ENCODE measurements around the gene GPR153.
"Not testable (repeated sequence)": the region's sequence is repeated elsewhere in the genome, so short reads cannot be mapped to it uniquely, and the experiment has no call there.

GPR153 gene

DNA sequence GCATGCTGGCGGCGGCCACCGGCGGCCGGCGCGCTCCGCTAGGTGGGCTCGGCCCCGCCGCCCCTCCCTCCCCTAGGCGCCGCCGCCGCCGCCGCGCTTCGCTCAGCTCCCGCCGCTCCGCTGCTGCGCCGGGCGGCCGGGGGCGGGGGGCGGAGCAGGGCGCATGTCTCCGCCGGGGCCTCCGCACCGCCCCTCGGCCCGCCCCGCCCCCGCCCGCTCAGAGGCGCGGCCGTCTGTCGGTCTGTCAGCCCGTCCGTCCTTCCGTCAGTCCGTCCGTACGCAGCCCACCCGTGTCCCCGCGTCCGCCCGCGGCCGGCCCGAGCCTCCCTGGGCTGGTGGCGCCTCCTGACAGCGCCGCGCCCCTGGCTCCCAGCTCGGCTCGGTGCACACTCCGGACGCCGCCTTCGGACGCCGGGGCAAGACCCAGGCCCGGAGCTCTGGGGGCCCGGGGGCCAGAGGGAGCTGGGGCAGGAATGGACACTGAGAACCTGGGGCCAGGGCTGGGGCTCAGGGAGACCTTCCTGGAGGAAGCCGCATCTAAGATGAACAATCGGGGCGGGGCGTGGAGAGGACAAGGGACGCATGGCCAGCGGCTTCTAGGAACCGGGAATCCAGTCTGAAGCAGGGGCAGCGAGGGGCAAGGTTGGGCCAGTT lies at the start of gene GPR153:
TSS of gene GPR153 (minus strand) at position 138 of the 654 bp plus-strand sequence. CDS start 6,193 bp downstream, outside the sequence.
- peak in 1 of 2 donors; percentile 34 for DNase-seq

DNA sequence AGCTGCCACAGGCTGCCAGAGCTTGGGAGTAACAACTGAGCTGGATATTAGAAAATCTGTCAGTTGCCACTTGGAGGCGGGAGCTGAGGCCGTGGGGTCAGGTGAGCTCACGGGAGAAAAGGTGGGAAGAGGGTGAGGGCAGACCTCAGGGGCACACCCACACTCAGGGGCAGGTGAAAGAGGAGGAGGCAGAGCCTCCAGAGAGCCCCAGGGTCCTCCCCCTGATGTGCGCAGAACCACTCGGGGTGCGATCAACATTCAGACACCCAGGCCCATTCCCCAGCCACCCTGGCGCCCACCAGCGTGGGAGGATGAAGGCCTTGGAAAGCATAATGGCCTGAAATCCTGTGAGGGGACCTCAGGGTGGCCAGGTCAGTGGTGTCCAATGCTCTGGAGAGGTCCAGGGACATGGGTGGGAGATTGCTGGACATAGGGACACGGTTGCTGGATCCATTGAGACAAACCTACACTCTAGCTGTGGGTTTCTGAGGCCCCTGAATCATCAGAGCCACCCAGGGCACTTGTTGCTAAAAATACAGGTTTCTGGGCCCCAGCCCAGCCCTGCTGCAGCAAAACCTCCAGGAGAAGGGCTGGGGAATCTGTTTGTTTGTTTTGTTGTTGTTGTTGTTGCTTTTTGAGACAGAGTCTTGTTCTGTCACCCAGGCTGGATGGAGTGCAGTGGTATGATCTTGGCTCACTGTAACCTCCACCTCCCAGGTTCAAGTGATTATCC lies 49.4 kb upstream of the GPR153 start:
- DNase-seq: no peak

DNA sequence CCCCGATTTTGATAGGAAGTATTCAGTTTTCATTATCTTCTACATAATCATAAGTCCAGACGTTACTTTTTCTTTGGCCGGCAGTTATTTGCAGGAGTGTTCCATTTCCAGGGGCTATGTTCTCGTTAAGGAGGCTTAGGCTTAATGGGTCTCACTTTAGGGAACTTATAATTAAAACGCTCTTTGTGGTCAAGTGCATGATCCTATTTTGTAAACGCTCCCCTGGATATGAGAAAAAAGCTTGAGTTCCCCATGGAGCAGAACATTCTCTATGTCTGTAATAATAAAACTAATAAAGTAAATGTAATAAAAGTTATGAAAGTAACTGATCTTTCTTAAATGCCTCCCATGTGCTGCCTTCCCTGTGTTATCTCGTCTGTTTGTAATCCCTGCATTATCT lies 48.7 kb upstream of the GPR153 start:
- no peak for DNase-seq

DNA sequence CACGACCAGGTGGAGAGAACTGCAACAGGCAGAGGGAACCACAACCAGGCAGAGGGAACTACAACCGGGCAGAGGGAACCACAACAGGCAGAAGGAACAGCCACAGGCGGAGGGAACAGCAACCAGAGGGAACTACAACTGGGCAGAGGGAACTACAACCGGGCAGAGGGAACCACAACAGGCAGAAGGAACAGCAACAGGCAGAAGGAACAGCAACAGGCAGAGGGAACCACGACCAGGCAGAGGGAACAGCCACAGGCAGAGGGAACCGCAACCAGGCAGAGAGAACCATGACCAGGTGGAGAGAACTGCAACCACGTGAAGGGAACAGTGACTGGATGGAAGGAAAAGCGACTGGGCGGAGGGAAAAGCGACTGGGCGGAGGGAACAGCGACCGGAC lies 47.6 kb upstream of the GPR153 start:
- no peak for DNase-seq

DNA sequence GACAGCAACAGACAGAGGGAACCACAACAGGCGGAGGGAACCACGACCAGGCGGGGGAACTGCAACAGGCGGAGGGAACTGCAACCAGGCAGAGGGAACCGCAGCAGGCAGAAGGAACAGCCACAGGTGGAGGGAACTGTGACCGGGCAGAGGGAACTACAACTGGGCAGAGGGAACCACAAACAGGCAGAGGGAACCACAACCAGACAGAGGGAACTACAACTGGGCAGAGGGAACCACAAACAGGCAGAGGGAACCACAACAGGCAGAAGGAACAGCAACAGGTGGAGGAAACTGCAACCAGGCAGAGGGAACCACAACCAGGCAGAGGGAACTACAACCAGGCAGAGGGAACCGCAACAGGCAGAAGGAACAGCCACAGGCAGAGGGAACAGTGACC lies 46.8 kb upstream of the GPR153 start:
- DNase-seq: not testable (repeated sequence)

DNA sequence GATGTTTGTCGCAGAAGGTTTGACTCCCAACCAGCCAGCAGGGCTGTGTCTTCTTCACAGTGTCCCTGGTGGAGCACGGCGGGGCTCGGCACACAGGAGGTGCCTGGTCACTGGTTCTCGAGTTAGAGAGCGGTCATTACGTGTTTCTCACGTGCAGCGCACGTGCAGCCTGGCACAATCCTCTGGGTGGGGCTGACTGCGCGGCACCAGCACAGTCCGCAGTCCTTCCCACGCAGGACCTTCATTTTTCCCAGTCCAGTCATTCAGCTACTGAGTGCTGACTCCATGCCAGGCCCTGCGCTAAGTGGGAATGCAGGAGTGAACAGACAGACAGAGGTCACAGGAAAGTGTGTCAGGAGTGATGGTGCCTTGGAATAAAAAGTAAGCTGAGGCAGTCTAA lies 46.2 kb upstream of the GPR153 start:
- no peak for DNase-seq

DNA sequence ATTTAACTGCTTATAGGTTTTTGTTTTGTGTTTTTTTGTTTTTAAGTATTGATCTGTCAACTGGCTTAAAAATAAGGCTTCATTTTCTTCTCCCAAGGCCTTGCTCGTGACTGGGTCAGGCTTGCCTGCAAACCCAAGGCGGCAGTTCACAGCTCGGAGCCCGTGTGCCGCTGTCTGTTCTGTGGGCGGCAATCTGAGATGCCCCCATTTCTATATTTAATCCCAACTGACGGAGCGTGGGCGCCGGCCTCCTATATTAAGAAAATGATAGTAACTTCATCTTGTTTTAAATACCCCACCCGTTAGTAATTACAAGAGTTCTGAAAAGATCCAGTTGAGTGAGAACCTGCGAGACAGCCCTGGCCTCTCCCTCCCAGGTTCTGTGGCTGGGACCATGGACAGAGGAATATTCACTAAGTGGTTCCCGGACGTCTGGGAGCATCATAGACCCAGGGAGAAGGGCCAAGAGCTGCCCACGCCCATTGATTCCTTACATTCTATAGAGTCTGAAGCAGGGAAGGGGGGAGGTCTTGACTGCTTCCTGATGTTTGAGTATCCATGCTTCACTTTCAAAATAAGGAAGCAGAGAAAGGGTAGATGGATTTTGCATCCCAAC lies 42.6 kb upstream of the GPR153 start:
- DNase-seq: no peak

DNA sequence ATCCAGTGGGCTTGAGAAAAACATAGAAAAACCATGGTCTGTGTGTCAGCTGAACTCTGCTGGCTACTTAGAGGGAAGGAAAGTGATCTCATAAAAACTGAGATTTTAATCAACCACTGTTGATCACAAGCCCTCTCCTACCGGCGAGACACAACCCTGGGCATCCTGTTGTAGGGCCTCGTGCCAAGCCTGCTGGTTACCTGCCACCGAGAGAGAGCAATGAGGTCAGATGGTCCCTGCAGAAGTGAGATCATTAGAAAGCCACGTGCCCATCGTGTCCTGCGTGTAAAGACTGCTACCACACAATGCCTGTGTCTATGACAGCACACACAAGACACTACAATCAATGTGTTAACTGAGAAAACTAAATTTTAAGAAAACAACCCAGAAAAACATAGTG lies 41.7 kb upstream of the GPR153 start:
- DNase-seq: no peak

DNA sequence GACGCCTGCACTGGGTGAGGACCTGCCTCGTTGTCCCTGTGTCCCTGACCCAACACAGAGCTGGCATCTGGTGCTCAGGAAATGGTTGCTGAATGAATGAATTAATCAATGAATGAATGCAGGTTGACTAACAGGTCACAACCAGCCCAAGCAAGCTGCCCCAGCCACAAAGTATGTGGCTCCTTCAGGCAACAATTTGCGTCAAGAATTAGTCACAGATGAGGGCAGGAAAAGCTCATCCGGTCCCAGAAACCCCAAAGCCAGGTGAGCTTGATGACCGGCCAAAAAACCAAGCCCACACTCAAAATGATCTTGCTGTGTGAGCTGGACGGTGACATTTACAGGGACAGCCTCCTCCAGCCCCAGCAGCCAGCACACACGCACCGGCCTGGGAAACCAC lies 40.6 kb upstream of the GPR153 start:
- DNase-seq: no peak

DNA sequence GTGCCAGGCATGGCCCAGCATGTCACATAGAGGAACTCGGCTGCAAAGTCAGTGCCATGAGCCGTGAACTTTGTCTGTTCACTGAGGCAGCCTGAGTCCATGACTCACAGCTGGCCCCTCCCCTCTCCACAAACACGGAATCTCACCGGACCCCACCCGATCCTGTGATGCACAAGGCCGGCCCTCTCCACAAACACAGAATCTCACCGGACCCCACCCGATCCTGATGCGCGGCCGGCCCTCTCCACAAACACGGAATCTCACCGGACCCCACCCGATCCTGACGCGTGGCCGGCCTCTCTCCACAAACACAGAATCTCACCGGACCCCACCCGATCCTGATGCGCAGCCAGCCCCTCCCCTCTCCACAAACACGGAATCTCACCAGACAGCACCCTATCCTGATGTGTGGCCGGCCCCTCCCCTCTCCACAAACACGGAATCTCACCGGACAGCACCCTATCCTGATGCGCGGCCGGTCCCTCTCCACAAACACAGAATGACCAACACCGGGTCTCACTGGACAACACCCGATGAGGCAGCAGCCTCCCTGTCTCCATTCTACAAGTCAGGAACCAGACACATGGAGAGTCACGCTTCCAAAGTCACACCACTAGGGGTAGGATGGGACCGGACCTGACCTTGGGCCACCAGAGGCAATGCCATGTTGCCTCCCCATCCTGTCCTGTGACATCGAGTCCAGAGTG lies 39.6 kb upstream of the GPR153 start:
- no peak for DNase-seq

DNA sequence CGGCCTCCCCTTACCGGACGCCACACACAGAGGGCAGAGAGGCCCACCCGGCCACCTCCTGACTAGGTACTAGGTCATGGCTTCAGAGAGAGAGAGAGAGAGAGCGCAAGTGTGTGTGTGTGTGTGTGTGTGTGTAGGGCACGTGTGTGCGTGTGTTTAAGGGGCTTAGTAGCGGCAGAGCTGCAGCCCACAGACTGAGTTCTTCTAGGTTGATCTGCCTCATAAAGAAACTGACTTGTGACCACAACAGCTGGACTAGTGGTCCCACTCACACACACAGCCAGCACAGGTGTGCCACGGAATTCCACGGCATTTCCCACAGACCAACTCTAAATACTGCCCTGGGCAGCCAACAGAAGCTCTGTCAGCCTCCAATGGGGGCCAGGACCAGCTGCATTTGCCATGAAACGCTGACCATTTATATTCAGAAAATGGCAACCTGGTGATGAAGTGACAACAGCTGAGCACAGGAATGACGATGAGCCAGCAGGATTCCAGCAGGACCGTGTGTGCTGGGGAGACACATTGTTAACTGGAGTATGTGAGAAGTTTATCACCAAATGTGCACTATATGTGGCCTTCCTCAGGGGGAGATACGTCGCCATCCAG lies 38.8 kb upstream of the GPR153 start:
- no peak for DNase-seq

DNA sequence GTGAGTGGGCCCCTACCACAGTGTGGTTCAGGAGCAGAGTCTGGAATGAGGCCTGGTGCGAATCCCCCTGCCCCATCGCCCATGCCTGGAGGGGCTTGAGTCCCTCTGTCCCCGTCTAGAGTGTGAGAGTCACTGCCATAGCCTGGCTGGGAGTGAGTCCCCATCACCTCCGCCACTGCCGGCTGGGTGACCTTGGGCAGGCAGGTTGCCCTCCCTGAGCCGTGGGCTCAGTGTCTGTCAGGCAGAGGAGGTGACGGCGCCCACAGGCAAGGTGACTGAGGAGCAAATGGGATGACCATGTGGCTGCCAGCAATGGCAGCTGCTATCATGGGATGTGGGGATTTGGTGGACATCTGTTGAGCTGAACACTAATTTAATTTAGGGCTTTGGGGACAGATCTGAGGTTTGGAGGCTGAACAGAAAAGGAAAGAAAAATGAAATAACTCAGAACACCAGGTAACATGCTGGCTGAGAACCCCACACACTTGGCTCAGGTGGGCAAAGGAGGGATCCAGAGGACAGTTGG lies 38.1 kb upstream of the GPR153 start:
- no peak for DNase-seq

DNA sequence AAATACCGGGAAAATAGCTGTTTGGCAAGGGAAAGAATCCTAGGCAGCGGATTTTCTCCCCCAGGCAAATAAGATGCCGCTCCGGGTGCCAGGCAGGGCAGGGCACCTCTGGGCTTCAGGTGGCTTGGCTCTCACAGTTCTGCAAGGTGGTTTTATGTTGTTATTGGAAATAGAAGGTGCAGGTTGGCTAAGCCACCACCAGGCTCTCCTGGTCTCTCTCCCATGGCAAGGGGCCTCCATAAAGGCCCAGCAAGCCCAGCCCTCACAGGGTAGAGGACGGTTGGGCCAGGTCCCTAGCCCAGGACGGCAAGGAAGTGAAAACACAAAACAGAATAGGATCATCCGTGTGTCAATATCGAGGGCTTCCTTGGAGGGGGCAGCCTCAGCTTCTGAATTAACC lies 37.6 kb upstream of the GPR153 start:
- no peak for DNase-seq

DNA sequence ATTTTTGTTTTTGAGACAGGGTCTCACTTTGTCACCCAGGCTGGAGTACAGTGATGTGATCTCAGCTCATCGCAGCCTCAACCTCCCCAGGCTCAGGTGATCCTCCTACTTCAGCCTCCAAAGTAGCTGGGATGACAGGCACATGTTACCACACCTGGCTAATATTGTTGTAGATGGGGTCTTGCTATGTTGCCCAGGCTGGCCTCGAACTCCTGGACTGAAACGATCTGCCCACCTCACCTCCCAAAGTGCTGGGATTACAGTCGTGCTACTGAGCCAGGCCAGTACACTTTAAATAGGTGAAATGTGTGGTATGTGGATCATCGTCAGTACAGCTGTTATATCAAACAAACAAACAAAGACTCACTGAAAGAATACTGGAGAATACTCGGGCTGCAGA lies 35.0 kb upstream of the GPR153 start:
- no peak for DNase-seq

DNA sequence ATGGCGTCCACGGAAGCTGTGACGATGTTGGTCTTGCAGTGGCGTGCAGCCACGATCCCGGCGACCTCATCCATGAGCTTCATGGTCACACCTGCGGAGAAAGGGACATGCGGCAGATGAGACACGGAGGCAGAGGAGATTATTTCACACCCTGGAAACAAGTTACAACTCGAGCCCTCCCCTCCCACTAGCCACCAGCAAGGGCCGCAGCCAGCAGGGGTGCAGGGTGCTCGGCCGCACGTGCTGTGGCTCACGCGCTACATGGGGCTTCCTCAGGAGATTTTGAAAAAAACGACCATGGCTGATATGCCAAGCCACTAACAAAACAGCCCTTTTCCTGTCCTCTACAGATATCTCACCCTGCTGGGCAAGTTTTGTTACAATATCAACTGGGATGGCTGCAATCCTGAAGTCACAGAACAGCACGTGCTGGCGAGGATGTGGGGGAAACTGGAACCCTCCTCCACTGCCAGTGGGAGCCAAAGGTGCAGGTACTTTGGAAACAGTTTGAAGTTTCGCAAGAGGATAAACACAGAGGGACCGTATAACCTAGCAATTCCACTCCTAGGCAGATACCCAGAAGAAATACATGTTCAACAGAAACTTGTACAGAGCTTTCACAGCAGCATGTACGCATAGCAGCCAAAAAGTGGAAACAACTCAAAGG lies 34.1 kb upstream of the GPR153 start:
- DNase-seq: no peak

DNA sequence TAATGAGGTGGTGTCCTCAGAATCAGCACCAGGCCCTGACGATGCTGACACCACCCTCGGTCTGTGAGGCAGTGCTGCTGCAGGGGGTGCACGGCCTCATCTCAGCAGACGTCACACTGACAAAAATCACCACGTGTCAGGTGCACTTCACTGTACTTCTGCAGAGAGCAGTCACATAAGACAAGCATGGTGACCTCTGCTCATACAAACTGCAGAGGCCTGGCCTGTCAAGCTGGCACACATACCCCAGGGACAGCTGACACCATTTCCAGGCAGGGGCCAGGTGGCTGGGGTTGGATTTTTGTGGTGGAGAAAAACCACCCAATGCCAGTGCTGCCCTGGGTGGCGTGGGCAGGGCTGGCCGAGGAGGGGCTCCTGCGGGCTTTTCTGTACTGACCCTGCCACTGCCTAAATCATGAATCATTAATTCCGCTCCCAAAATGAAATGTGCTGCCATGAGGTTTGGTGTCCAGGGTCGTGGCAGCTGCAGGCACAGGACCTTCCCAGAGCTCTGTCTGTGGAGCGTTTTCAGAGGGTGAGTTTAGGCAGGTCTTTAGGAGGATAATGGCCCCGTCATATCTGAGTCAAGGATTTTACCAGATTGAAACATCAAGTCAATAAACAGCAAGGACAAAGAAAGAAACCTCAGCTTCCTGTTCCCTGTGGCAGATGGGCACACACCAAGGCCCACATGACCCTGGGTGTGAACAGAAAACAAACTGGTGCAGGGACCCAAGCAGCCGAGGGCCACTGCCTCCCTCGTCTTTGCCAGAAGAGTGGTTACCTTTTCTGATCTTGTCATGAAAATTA lies 33.4 kb upstream of the GPR153 start:
- DNase-seq: no peak

DNA sequence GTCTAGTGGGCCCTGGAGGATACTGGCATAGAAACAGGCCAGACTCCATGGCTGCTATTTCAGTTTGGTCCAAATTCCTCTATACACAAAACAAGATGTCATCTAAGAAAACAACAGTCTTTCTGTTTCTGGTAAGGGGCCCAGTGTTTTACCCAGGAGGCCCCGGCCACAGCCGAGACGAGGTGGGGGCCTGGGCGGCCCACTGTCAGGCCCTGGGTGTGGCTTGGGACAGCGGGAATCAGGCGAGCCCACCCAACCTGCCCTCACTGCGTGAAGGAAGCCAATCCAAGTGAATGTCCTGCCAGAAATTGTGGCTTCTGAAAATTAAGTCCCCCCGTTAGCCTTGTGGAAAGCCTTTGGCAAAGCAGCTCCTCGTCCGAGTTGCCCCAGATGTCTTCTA lies 31.2 kb upstream of the GPR153 start:
- DNase-seq: no peak

DNA sequence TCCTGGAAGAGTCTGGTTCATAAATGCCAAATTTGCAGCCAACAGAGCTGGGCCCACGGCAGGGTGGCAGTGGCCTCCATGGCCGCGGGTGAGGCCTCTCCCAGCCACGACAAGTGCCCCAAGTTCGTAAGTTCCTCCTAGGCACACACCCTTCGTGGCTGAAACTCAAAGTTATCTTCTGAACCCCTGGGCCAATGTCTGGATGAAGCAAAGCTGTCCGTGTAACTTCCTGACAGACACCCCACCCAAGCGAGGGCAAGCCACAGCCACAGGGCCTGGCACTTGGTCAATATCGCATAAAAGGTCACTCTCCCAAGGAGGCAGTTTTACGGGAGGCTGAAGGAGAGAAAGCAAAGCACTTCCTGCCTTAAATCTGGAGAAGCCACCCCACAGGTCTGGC lies 27.8 kb upstream of the GPR153 start:
- no peak for DNase-seq

DNA sequence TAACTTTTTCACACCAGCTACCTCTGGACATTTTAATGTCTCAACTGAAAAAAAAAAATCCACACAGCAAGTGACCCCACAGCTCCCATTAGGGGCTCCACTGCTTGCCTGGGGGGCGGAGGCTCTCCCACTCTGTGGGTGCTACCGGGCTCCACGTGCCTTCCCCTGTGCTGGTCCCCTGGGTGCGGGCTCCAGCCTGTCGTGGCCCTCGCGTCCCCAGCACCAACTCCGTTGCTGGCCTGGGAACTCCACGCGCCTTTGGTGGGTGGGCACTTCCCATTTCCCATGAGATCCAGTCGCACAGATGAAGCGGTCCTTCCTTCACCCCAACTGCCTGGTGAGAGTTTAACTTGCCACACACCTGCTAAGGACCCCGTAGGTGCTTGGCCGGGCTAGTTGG lies 27.1 kb upstream of the GPR153 start:
- DNase-seq: no peak

DNA sequence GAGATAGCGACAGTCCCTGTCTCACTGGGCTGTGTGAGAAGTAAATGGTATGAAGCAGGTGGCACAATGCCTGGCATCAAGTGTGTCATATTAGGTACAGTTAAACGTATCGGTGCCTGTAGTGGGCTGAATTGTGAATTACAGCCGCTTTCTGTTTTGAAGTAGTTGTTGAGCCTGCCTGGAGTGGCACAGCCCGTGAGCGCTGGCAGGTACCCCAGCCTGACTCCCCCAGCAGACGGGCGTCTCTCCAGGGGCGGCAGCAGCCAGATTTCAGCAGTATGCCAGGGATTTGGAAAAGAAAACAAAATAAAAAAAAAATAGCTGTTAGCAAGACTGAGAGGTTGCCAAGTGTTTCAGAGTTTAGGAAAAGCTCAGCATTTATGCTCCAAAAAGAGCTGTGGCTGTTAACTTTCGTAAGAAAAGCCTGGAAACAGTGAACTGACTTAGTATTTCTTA lies 26.6 kb upstream of the GPR153 start:
- DNase-seq: no peak

DNA sequence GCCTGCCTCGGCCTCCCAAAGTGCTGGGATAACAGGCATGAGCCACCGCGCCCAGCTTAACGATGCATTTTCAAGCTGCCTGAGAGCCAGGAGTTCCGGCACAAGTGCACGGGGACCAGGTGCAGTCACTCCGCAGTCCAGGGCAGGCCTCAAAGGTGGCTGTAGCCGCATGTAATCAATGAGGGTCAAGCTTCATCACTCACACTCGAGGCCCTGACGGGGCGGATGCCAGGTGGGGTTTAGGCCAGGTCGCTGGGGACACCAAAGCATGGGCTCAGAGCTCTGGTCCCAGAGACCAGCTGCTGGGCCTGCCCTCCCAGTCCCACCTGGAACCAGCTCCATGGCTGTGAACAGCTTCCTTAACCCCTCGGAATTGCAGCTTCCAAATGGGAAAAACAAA lies 26.1 kb upstream of the GPR153 start:
- DNase-seq: no peak
